GM21515 (cell line): ENCODE data around the gene KRTAP19-8.

ENCODE experiments used
- ATAC-seq: cut with Tn5 transposase; IDR thresholded peaks from one replicate; pipeline ENCODE4 v1.9.1; 2021; ENCODE audit not compliant: unreplicated experiment

The KRTAP19-8 gene

GRCh38 chr21:31012133-31013089 is 25.9 kb downstream of the KRTAP19-8 start:
- no peak for ATAC-seq

GRCh38 chr21:31011412-31011811 is 26.9 kb downstream of the KRTAP19-8 start:
- no peak for ATAC-seq

- ATAC-seq = no peak
These were observed 29.9 kb downstream of the KRTAP19-8 start for GRCh38 chr21:31008355-31008754.

- no peak for ATAC-seq
These were observed 33.3 kb downstream of the KRTAP19-8 start for GRCh38 chr21:31005019-31005418.

GRCh38 chr21:31003471-31003870 is 34.8 kb downstream of the KRTAP19-8 start:
- no peak for ATAC-seq

GRCh38 chr21:30997541-30997940 is 40.7 kb downstream of the KRTAP19-8 start:
- ATAC-seq = no peak

GRCh38 chr21:30996728-30997127 is 41.5 kb downstream of the KRTAP19-8 start:
- ATAC-seq = no peak

- no peak for ATAC-seq
These were observed 43.3 kb downstream of the KRTAP19-8 start for GRCh38 chr21:30994932-30995331.

- ATAC-seq = no peak
These were observed 47.6 kb downstream of the KRTAP19-8 start for GRCh38 chr21:30990514-30991262.

GRCh38 chr21:30988706-30989105 is 49.6 kb downstream of the KRTAP19-8 start:
- ATAC-seq = no peak
